Measurements from ENCODE around the gene ITGAD. TPM values are rescaled to one million over a fixed set of nuclear protein-coding genes. Genes with fewer than 3 reads are reported as not detected.

The ITGAD gene
- total and polyA plus RNA-seq, 12 donors: 0.03 to 0.35 (median 0.11) TPM; not detected in 5

GRCh38 chr16:31400191-31400590 lies 7.1 kb downstream of the ITGAD start:
- Histone ChIP-seq H3K4me3 (no peak overlapping the region), H3K36me3 (replicated peaks in 1 of 2) (no peaks in the 10 kb centered on the region), H3K9me3 (replicated peaks in 1 of 3) (no peaks in the 10 kb centered on the region), H3K4me1 (replicated peaks in 1 of 2) (no peaks in the 10 kb centered on the region), H3K27me3 (no peaks in the 10 kb centered on the region), H3K27ac (no peak overlapping the region)
- 50 to 70% (median 66%) methylated on average over 1 to 2 of the region's 2 CpGs for WGBS, 4 donors
- DNase-seq: no peak
- TF ChIP-seq POLR2A (IDR thresholded peaks at IDR 0.05): no peak
- no peak for TF ChIP-seq CTCF (IDR thresholded peaks at IDR 0.05)
- intact Hi-C loops (cut with DNase I): no loop called here

- TF ChIP-seq POLR2A (IDR thresholded peaks at IDR 0.05): no peak
- no peak for TF ChIP-seq CTCF (IDR thresholded peaks at IDR 0.05)
- intact Hi-C loops (cut with DNase I): no loop called here
- no peak overlapping the region for H3K27ac ChIP-seq
- no peaks in the 10 kb centered on the region for H3K36me3 ChIP-seq (replicated peaks in 1 of 2)
- no peak for DNase-seq
- H3K9me3 ChIP-seq (replicated peaks in 1 of 3): no peaks in the 10 kb centered on the region
- H3K4me1 ChIP-seq (replicated peaks in 1 of 2): no peaks in the 10 kb centered on the region
- no peaks in the 10 kb centered on the region for H3K27me3 ChIP-seq
- WGBS, 4 donors: 82 to 85% (median 84%) methylated on average over 8 to 11 of the region's 11 CpGs
- no peak overlapping the region for H3K4me3 ChIP-seq
Observed at GRCh38 chr16:31401436-31401835, 8.3 kb downstream of the ITGAD start.

GRCh38 chr16:31402687-31403086 lies 9.6 kb downstream of the ITGAD start:
- Histone ChIP-seq H3K9me3 (replicated peaks in 1 of 3) (no peaks in the 10 kb centered on the region), H3K36me3 (replicated peaks in 1 of 2) (no peaks in the 10 kb centered on the region), H3K27ac (no peak overlapping the region), H3K4me1 (replicated peaks in 1 of 2) (no peaks in the 10 kb centered on the region), H3K4me3 (no peak overlapping the region), H3K27me3 (no peaks in the 10 kb centered on the region)
- intact Hi-C loops (cut with DNase I): no loop called here
- DNase-seq: no peak
- TF ChIP-seq POLR2A (IDR thresholded peaks at IDR 0.05) (no peak), CTCF (IDR thresholded peaks at IDR 0.05) (no peak)
- WGBS, 4 donors: 82 to 87% (median 84%) methylated on average over 1 of the region's 1 CpG

- intact Hi-C loops (cut with DNase I): no loop called here
- H3K36me3 ChIP-seq (replicated peaks in 1 of 2): no peaks in the 10 kb centered on the region
- no peaks in the 10 kb centered on the region for H3K4me1 ChIP-seq (replicated peaks in 1 of 2)
- TF ChIP-seq POLR2A (IDR thresholded peaks at IDR 0.05) (no peak), CTCF (IDR thresholded peaks at IDR 0.05) (no peak)
- no peaks in the 10 kb centered on the region for H3K9me3 ChIP-seq (replicated peaks in 1 of 3)
- no peak for DNase-seq
- H3K27me3 ChIP-seq: no peaks in the 10 kb centered on the region
- 75 to 78% (median 77%) methylated on average over 8 to 21 of the region's 21 CpGs for WGBS, 4 donors
- no peak overlapping the region for H3K27ac ChIP-seq
- H3K4me3 ChIP-seq: no peak overlapping the region
Observed at GRCh38 chr16:31403590-31404352, 10.6 kb downstream of the ITGAD start.
